H4 (cell line): ENCODE measurements around the gene CPXM1. TPM values are rescaled to one million over a fixed set of nuclear protein-coding genes. Genes with fewer than 3 reads are reported as not detected.
"Not testable (repeated sequence)": the region's sequence is repeated elsewhere in the genome, so short reads cannot be mapped to it uniquely, and the experiment has no call there.

Source experiments
- DNase-seq: peaks from one replicate; pipeline ENCODE4 v3.0.0-alpha.2; 2015; ENCODE audit warnings: low spot score
- total RNA-seq: library from RNA; depleted of rRNA; stranded (reverse); fragments of >200 nt; shearing (Covaris generic); gene quantifications from 2 replicates; pipeline ENCODE4 v1.2.3, GENCODE V29; 2014

CPXM1 gene
- total RNA-seq, 1 experiment from 2014 or later = not detected

- DNase-seq = no peak
These were observed 523 bp downstream of the CPXM1 start for GRCh38 chr20:2799688-2800520.

GRCh38 chr20:2799271-2799670 is 1.2 kb downstream of the CPXM1 start:
- DNase-seq = no peak

- DNase-seq = no peak
These were observed 1.6 kb downstream of the CPXM1 start for GRCh38 chr20:2798814-2799213.

GRCh38 chr20:2798095-2798805 is 2.2 kb downstream of the CPXM1 start:
- DNase-seq = no peak

- no peak for DNase-seq
These were observed 3.1 kb downstream of the CPXM1 start for GRCh38 chr20:2797136-2797983.

- DNase-seq = no peak
These were observed 4.3 kb downstream of the CPXM1 start for GRCh38 chr20:2796011-2796660.

GRCh38 chr20:2795451-2795850 is 5.0 kb downstream of the CPXM1 start:
- no peak for DNase-seq

- no peak for DNase-seq
These were observed 5.5 kb downstream of the CPXM1 start for GRCh38 chr20:2794866-2795447.

GRCh38 chr20:2794202-2794748 is 6.2 kb downstream of the CPXM1 start:
- DNase-seq = no peak

- DNase-seq = no peak
These were observed 7.0 kb downstream of the CPXM1 start for GRCh38 chr20:2793471-2793870.

- DNase-seq = no peak
These were observed 16.4 kb downstream of the CPXM1 start for GRCh38 chr20:2783908-2784566.

GRCh38 chr20:2780948-2781347 is 19.5 kb downstream of the CPXM1 start:
- no peak for DNase-seq

- DNase-seq = no peak
These were observed 21.7 kb downstream of the CPXM1 start for GRCh38 chr20:2778602-2779321.

- DNase-seq = no peak
These were observed 25.3 kb downstream of the CPXM1 start for GRCh38 chr20:2775139-2775538.

GRCh38 chr20:2773812-2774211 is 26.6 kb downstream of the CPXM1 start:
- DNase-seq = no peak

GRCh38 chr20:2771631-2772080 is 28.8 kb downstream of the CPXM1 start:
- DNase-seq = no peak

GRCh38 chr20:2770091-2770490 is 30.3 kb downstream of the CPXM1 start:
- DNase-seq = not testable (repeated sequence)

- DNase-seq = no peak
These were observed 31.8 kb downstream of the CPXM1 start for GRCh38 chr20:2768632-2769015.

- DNase-seq = peak; percentile 58
These were observed 32.4 kb downstream of the CPXM1 start for GRCh38 chr20:2767768-2768631.
